A204.1 (cell line): ENCODE results near the gene NOP16.

Experiments
- FAIRE-seq: peaks from 2 replicates; lab custom pipeline; 2012; peaks lifted over from hg19 to GRCh38; lab: Jason Lieb, UNC

Gene NOP16

GRCh38 chr5:176388444-176389134 lies at the start of gene NOP16, which contains the start of gene HIGD2A:
NOP16 (minus strand) TSS chr5:176388598; CDS start chr5:176388539, 59 bp downstream.
HIGD2A (plus strand) TSS chr5:176388751; CDS start chr5:176388820, 69 bp downstream.
- peak; percentile 93 for FAIRE-seq

GRCh38 chr5:176436656-176437055 lies 48.3 kb upstream of the NOP16 start:
- peak; percentile 72 for FAIRE-seq

GRCh38 chr5:176432707-176433106 lies 44.3 kb upstream of the NOP16 start:
- no peak for FAIRE-seq

- no peak for FAIRE-seq
These were observed 41.6 kb upstream of the NOP16 start for GRCh38 chr5:176429972-176430371.

- FAIRE-seq = no peak
These were observed 39.6 kb upstream of the NOP16 start for GRCh38 chr5:176427971-176428370.

GRCh38 chr5:176426876-176427275 lies 38.5 kb upstream of the NOP16 start:
- no peak for FAIRE-seq

GRCh38 chr5:176425791-176426190 lies 37.4 kb upstream of the NOP16 start:
- FAIRE-seq = no peak

GRCh38 chr5:176425138-176425537 lies 36.7 kb upstream of the NOP16 start:
- FAIRE-seq = no peak

GRCh38 chr5:176424181-176424580 lies 35.8 kb upstream of the NOP16 start:
- no peak for FAIRE-seq

- no peak for FAIRE-seq
These were observed 32.7 kb upstream of the NOP16 start for GRCh38 chr5:176420972-176421544.

- no peak for FAIRE-seq
These were observed 31.7 kb upstream of the NOP16 start for GRCh38 chr5:176420086-176420485.

- FAIRE-seq = no peak
These were observed 29.9 kb upstream of the NOP16 start for GRCh38 chr5:176418251-176418650.

- no peak for FAIRE-seq
These were observed 28.6 kb upstream of the NOP16 start for GRCh38 chr5:176416965-176417364.

GRCh38 chr5:176415952-176416924 lies 27.8 kb upstream of the NOP16 start, which contains the start of gene CLTB:
CLTB (minus strand) TSS chr5:176416539; CDS start chr5:176416363, 176 bp downstream.
- no peak for FAIRE-seq

GRCh38 chr5:176415240-176415951 lies 27.0 kb upstream of the NOP16 start:
- no peak for FAIRE-seq

- no peak for FAIRE-seq
These were observed 26.3 kb upstream of the NOP16 start for GRCh38 chr5:176414704-176415103.

GRCh38 chr5:176413709-176414191 lies 25.4 kb upstream of the NOP16 start:
- no peak for FAIRE-seq

GRCh38 chr5:176413255-176413565 lies 24.8 kb upstream of the NOP16 start:
- no peak for FAIRE-seq

GRCh38 chr5:176412517-176413254 lies 24.3 kb upstream of the NOP16 start:
- no peak for FAIRE-seq

GRCh38 chr5:176410486-176411180 lies 22.2 kb upstream of the NOP16 start:
- no peak for FAIRE-seq

GRCh38 chr5:176409765-176410164 lies 21.4 kb upstream of the NOP16 start:
- no peak for FAIRE-seq
